PC-3 (cell line): ENCODE measurements around the gene CCER1. TPM values are rescaled to one million over a fixed set of nuclear protein-coding genes. Genes with fewer than 3 reads are reported as not detected.

Source experiments
- ATAC-seq: fragments of 200-7000 bp; cut with Tn5 transposase; 2 replicates; pipeline ENCODE4 v1.9.1; 2020; ENCODE audit warnings: mild to moderate bottlenecking, moderate library complexity
- BruUV-seq: library from RNA; stranded (reverse); fragments of 400-500 nt; replicated peaks from 2 replicates; lab custom pipeline; 2021; lab: Mats Ljungman, UMichigan
- CTCF ChIA-PET: fragments of 300-600 bp; sonication (Branson Sonifier 250); formaldehyde crosslinking; loops from one replicate; lab custom pipeline; 2022; ENCODE audit warnings: antibody characterized with exemption; lab: Charles Lee
- POLR2A ChIA-PET: fragments of 300-600 bp; sonication (Branson Sonifier 250); formaldehyde crosslinking; loops from one replicate; lab custom pipeline; 2022; ENCODE audit warnings: antibody characterized with exemption; ENCODE audit not compliant: unreplicated experiment; lab: Charles Lee
- DNase-seq: peaks from one replicate; pipeline ENCODE4 v3.0.0-alpha.2; 2015
- H2AFZ ChIP-seq: fragments of 300-600 bp; sonication (generic); 2 replicates; pipeline ENCODE4 v1.6.0; 2016; ENCODE audit warnings: antibody characterized with exemption, low read length
- H3F3A ChIP-seq: fragments of 300-600 bp; sonication (generic); one replicate; pipeline ENCODE4 v1.6.0; 2017; ENCODE audit warnings: antibody characterized with exemption, low read length, control low read depth, mild to moderate bottlenecking; ENCODE audit not compliant: unreplicated experiment
- H3K27ac ChIP-seq: fragments of 300-600 bp; sonication (generic); 2 replicates; pipeline ENCODE4 v1.5.1; 2016; ENCODE audit warnings: mild to moderate bottlenecking, low read length
- H3K27me3 ChIP-seq: fragments of 300-600 bp; sonication (generic); 2 replicates; pipeline ENCODE4 v1.6.1; 2016; ENCODE audit warnings: low read length, mixed read lengths
- H3K36me3 ChIP-seq: fragments of 300-600 bp; sonication (generic); 2 replicates; pipeline ENCODE4 v1.6.1; 2016; ENCODE audit warnings: low read depth, mixed run types, low read length, mixed read lengths
- H3K4me1 ChIP-seq: fragments of 300-600 bp; sonication (generic); 2 replicates; pipeline ENCODE4 v1.5.1; 2016; ENCODE audit warnings: low read length; ENCODE audit not compliant: insufficient read depth
- H3K4me2 ChIP-seq: fragments of 300-600 bp; sonication (generic); 2 replicates; pipeline ENCODE4 v1.6.0; 2016; ENCODE audit warnings: low read length
- H3K4me3 ChIP-seq: fragments of 300-600 bp; sonication (generic); 2 replicates; pipeline ENCODE4 v1.5.1; 2016; ENCODE audit warnings: mild to moderate bottlenecking, low read length, mixed read lengths
- H3K79me2 ChIP-seq: fragments of 300-600 bp; sonication (generic); 2 replicates; pipeline ENCODE4 v1.6.1; 2017; ENCODE audit warnings: low read length, mixed read lengths
- H3K9ac ChIP-seq: fragments of 300-600 bp; sonication (generic); 2 replicates; pipeline ENCODE4 v1.6.0; 2016; ENCODE audit warnings: mild to moderate bottlenecking, low read length
- H3K9me2 ChIP-seq: fragments of 300-600 bp; sonication (generic); replicated peaks from 2 replicates; pipeline ENCODE4 v1.6.1; 2016; ENCODE audit warnings: mixed run types, low read length, mixed read lengths
- H3K9me3 ChIP-seq: fragments of 300-600 bp; sonication (generic); 2 replicates; pipeline ENCODE4 v1.6.1; 2016; ENCODE audit warnings: low read length, mixed read lengths
- H4K20me1 ChIP-seq: fragments of 300-600 bp; sonication (generic); 2 replicates; pipeline ENCODE4 v1.6.1; 2016; ENCODE audit warnings: low read length, mixed read lengths
- CTCF ChIP-seq: fragments of 300-600 bp; sonication (generic); conservative IDR thresholded peaks from 2 replicates; pipeline ENCODE4 v1.5.1; 2017; ENCODE audit warnings: antibody characterized with exemption, low read depth, mild to moderate bottlenecking, low read length
- EZH2 ChIP-seq: fragments of 300-600 bp; sonication (generic); IDR thresholded peaks from one replicate; pipeline ENCODE4 v1.6.1; 2017; ENCODE audit warnings: antibody characterized with exemption, mild to moderate bottlenecking, low read length; ENCODE audit not compliant: unreplicated experiment
- EZH2phosphoT487 ChIP-seq: fragments of 300-600 bp; sonication (generic); IDR thresholded peaks from 2 replicates; pipeline ENCODE4 v1.6.1; 2018; ENCODE audit warnings: mild to moderate bottlenecking, antibody characterized with exemption, low read length, borderline replicate concordance
- intact Hi-C: fragments of 100-400 bp; cut with micrococcal nuclease; formaldehyde crosslinking; loops from 2 replicates; pipeline ENCODE4 v1.9.0; 2023
- total RNA-seq: library from RNA; depleted of rRNA; stranded (reverse); fragments of >200 nt; gene quantifications from 2 replicates; pipeline ENCODE4 v1.2.3, GENCODE V29; 2014

The CCER1 gene
- total RNA-seq, 1 experiment from 2014 or later: not detected

GRCh38 chr12:90965204-90965603, 10.2 kb upstream of the CCER1 start:
- no peak overlapping the region for H2AFZ ChIP-seq
- TF ChIP-seq CTCF (no peak), EZH2phosphoT487 (no peak), EZH2 (no peak)
- H3K4me1 ChIP-seq: peaks cover 5% of the 10 kb centered on the region
- no peaks in the 10 kb centered on the region for H3K36me3 ChIP-seq
- no peaks in the 10 kb centered on the region for H3K9me2 ChIP-seq
- DNase-seq (no peak), ATAC-seq (no peak)
- ChIA-PET CTCF (no interaction called here), POLR2A (no interaction called here)
- intact Hi-C loops: no loop called here
- H3K9me3 ChIP-seq: no peaks in the 10 kb centered on the region
- no TSS peak for BruUV-seq
- no peaks in the 10 kb centered on the region for H3K79me2 ChIP-seq
- H3K9ac ChIP-seq: no peak overlapping the region
- H3K27me3 ChIP-seq: no peaks in the 10 kb centered on the region
- H3K4me2 ChIP-seq: no peak overlapping the region
- H3K4me3 ChIP-seq: no peak overlapping the region
- H3K27ac ChIP-seq: no peak overlapping the region
- no peaks in the 10 kb centered on the region for H4K20me1 ChIP-seq
- H3F3A ChIP-seq: no peaks in the 10 kb centered on the region

GRCh38 chr12:90964616-90965015, 9.6 kb upstream of the CCER1 start:
- Histone ChIP-seq H2AFZ (no peak overlapping the region), H3K4me1 (no peaks in the 10 kb centered on the region), H3K27ac (no peak overlapping the region), H3K9me3 (no peaks in the 10 kb centered on the region), H3K4me2 (no peak overlapping the region), H3K79me2 (no peaks in the 10 kb centered on the region), H3K9me2 (no peaks in the 10 kb centered on the region), H3F3A (no peaks in the 10 kb centered on the region), H3K27me3 (no peaks in the 10 kb centered on the region), H3K9ac (no peak overlapping the region), H4K20me1 (no peaks in the 10 kb centered on the region), H3K4me3 (no peak overlapping the region), H3K36me3 (no peaks in the 10 kb centered on the region)
- POLR2A ChIA-PET: no interaction called here
- no peak for TF ChIP-seq EZH2
- no peak for TF ChIP-seq EZH2phosphoT487
- TF ChIP-seq CTCF: no peak
- ATAC-seq (no peak), DNase-seq (no peak)
- intact Hi-C loops: no loop called here
- no TSS peak for BruUV-seq
- CTCF ChIA-PET: no interaction called here

GRCh38 chr12:90963946-90964345, 9.0 kb upstream of the CCER1 start:
- Histone ChIP-seq H3F3A (no peaks in the 10 kb centered on the region), H3K27me3 (no peaks in the 10 kb centered on the region), H3K9ac (no peak overlapping the region), H2AFZ (no peak overlapping the region), H3K4me3 (no peak overlapping the region), H4K20me1 (no peaks in the 10 kb centered on the region), H3K79me2 (no peaks in the 10 kb centered on the region), H3K4me2 (no peak overlapping the region), H3K36me3 (no peaks in the 10 kb centered on the region), H3K9me3 (no peaks in the 10 kb centered on the region), H3K27ac (no peak overlapping the region), H3K9me2 (no peaks in the 10 kb centered on the region), H3K4me1 (0 out of 2 replicates have a peak, but pooled peaks cover 3% of the 10 kb centered on the region)
- POLR2A ChIA-PET: no interaction called here
- no peak for TF ChIP-seq EZH2phosphoT487
- no peak for TF ChIP-seq CTCF
- TF ChIP-seq EZH2: no peak
- intact Hi-C loops: no loop called here
- BruUV-seq: no TSS peak
- no peak for ATAC-seq
- no peak for DNase-seq
- CTCF ChIA-PET: no interaction called here
